ENCODE results near the gene CD300H.
"Not testable (repeated sequence)": the region's sequence is repeated elsewhere in the genome, so short reads cannot be mapped to it uniquely, and the experiment has no call there.

Gene CD300H

GRCh38 chr17:74526681-74527080 lies 40.6 kb downstream of the CD300H start:
- no peak for DNase-seq (ENCODE audit: low spot score)

GRCh38 chr17:74525781-74526288 lies 41.5 kb downstream of the CD300H start:
- DNase-seq (ENCODE audit: low spot score): no peak

GRCh38 chr17:74525465-74525725 lies 41.9 kb downstream of the CD300H start:
- DNase-seq (ENCODE audit: low spot score): no peak

DNA sequence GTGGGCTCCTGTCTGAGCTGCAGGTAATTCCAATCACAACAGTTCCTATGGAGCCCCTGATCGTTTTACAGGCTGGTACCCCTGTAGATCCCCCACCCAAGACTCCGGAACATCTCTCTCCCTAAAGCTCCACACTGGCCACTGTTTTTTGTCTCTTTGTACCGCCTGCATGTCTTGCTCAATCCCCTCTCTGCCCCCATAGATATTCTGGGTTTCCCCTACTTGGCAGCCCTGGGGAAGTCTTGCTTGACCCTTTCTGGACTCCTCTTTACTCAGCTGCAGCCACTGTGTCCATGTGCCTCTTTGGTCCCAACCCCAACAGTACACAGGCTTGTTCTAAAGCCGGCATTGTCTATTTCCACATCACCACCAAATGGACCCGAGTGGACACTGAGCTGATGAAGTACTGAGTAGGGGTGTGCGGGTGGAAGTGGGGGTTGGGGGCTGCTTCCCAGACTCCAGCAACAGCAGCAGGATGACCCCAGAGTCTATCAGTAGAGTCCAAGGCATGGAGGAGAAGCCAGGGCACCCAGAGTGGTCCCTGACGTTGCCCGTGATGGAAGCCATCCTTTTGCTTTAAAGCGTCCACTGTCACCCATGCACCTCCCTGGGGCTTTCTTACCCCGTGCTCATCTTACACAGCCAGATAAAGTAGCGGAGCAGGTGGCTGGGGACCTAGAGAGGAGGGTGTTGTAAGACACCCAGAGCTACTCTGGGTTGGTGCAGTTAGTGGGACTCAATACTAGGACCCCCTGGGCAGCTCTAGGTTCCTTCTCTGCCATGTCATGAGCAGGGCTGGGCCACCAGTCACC lies 42.5 kb downstream of the CD300H start:
- DNase-seq (ENCODE audit: low spot score): no peak

GRCh38 chr17:74523308-74523707 lies 44.0 kb downstream of the CD300H start:
- no peak for DNase-seq (ENCODE audit: low spot score)

DNA sequence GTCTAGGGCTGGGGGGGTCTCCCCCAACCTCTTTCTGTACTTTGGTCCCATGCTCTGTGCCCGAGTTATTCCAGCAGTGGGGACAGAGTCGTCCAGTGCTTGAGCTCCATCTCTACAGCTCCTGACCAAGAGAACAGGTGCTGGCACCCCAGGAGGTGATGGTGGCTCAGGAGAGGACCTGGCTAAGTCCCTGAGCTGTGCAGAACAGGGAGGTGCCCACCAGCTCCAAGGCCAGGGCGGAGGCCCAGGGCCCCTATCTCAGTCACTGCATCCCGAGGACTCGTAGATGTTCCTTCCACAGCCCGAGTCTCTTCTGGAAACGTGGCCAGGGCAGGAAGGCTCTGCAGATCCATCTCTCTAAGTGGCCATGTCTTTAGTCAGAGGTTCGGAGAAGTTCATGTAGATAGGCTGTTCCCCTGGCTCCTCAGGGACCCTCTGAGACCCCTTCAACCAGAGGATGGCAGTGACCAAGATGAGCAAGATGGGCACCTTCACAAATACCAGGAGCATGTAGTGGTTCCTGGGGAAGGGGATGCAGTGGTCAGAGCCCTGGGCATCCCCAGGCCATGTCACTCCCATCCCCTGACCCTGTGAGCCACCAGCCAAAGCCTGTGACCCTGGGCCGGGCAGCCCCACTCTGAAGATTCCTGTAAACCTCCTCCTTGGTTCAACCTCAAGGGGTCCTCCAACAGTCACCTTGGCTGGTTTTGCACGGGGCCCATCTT lies 44.8 kb downstream of the CD300H start:
- DNase-seq (ENCODE audit: low spot score): no peak

DNA sequence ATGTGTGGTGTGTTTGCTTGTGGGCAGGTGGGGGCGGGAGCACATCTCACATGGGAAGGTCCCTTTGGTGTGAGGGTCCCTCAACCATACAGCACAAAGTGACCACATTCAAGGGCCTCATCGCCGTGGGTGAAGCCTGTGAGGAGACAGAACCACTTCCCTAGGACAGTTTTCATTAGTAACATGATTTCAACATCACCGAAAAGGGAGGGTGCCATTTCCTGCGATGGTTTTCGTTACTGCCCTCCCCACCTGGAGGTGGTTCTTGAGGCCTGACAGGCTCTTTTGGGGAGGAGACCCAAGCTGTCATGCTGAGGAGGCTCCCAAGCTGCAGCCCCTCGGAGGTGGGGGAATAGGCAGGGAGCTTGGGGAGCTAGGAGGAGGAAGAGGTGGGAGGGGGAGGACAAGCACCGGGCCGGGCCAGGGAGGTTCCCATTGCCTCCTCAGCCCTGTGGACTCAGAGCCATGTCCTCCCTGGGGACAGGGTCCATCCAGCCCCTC lies 45.6 kb downstream of the CD300H start:
- peak; percentile 58 for DNase-seq (ENCODE audit: low spot score)

DNA sequence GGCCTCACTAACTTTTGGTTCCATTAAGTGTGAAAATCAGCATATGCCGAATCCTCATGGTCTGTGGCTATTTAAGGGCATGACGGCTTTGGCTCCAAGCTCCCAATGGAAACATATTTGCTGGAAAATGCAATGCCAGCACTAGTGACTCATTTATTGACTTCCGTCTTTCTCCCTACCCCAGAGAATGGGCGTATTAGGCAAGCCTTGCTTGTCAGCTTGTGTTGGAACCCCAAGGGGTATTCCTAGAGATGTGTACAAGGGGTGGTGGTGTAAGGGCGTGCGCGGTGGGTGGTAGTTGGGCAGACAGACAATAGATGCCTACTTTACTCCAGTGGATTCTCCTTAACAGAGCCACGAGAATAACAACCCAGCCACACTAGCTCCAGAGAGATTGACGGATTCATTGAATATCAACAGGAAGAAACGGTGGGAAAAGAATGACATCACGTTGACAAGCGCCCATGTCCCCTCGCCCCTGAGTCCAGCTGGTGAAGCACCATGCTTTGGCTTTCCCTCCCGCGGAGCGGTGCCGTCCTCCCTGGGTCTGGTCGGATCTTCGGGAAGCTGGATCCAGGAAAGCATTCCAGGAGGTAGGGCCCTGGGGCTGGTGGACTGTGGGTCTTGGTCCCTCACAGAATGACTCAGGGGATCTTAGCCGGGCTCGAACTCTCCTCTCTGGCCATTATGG lies 46.4 kb downstream of the CD300H start:
- peak; percentile 49 for DNase-seq (ENCODE audit: low spot score)

- DNase-seq (ENCODE audit: low spot score): peak; percentile 62
Measured at GRCh38 chr17:74520016-74520434, 47.3 kb downstream of the CD300H start.

DNA sequence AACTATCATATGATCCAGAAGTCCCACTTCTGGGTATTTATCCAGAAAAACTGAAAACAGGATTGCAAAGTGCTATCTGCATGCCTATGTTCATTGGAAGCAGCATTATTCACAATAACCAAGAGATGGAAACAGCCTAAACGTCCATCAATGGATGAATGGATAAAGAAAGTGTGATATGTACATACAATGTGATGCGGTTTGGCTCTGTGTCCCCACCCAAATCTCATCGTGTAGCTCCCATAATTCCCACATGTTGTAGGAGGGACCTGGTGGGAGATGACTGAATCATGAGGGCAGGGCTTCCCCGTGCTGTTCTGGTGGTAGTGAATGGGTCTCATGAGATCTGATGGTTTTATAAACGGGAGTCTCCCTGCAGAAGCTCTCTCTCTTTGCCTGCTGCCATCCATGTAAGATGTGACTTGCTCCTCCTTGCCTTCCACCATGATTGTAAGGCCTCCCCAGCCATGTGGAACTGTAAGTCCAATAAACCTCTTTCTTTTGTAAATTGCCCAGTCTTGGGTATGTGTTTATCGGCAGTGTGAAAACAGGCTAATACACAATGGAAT lies 48.8 kb downstream of the CD300H start:
- not testable (repeated sequence) for DNase-seq (ENCODE audit: low spot score)

GRCh38 chr17:74516561-74517328 lies 50.6 kb downstream of the CD300H start:
- DNase-seq (ENCODE audit: low spot score): no peak

DNA sequence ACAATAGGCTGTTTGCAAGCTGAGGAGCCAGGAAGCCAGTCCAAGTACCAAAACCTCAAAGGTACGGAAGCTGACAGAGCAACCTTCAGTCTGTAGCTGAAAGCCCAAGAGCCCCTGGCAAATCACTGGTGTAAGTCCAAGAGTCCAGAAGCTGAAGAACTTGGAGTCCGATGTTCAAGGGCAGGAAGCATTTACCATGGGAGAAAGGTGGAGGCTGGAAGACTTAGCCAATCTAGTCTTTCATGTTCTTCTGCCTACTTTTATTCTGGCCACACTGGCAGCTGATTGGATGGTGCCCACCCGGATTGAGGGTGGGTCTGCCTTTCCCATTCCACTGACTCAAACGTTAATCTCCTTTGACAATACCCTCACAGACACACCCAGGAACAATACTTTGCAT lies 51.4 kb downstream of the CD300H start:
- no peak for DNase-seq (ENCODE audit: low spot score)

DNA sequence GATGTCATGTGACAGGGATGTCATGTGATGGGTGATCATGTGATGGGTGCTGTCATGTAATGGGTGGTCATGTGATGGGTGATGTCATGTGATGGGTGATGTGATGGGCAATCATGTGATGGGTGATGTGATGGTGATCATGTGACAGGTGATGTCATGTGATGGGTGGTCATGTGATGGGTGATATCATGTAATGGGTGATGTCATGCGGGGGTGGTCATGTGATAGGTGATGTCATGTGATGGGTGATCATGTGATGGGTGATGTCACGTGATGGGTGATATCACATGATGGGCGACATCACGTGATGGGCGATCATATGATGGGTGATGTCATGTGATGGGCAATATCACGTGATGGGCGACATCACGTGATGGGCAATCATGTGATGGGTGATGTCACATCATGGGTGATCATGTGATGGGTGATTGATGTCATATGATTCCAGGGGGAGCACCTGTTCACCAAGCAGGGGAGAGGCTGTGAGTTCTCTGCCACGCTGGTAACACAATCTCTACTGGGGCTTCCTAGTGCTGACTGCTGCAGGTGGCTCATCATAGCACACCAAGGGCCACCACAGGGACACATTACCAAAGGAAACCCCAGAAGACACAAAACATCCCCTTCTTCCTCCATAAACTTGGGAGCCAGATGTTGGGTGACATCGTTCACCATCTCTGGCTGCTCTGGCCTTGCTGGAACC lies 52.5 kb downstream of the CD300H start:
- no peak for DNase-seq (ENCODE audit: low spot score)

DNA sequence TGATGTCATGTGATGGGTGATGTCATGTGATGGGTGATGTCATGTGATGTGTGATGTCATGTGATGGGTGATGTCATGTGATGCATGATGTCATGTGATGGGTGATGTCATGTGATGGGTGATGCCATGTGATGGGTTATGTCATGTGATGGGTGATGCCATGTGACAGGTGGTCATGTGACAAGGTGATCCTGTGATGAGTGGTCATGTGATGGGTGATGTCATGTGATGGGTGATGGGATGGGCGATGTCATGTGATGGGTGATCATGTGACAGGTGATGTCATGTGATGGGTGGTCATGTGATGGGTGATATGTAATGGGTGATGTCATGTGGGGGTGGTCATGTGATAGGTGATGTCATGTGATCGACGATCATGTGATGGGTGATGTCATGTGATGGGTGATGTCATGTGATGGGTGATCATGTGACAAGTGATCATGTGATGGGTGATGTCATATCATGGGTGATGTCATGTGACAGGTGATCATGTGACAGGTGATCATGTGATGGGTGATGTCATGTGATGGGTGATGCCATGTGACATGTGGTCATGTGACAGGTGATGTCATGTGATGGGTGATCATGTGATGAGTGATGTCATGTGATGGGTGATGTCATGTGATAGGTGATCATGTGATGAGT lies 53.2 kb downstream of the CD300H start:
- DNase-seq (ENCODE audit: low spot score): no peak

- peak; percentile 22 for DNase-seq (ENCODE audit: low spot score)
Measured at GRCh38 chr17:74512624-74513091, 54.7 kb downstream of the CD300H start.

GRCh38 chr17:74512036-74512435 lies 55.3 kb downstream of the CD300H start:
- no peak for DNase-seq (ENCODE audit: low spot score)

Measured in Ammon's horn (tissue), 1 donor.